Stimulated activated CD8-positive, alpha-beta memory T cell treated with anti-CD3 and anti-CD28 coated beads, Interleukin-12 subunit alpha, Interleukin-12 subunit beta, amount 100 ng/mL, for 1 hour (primary cell): ENCODE results near the gene HABP2.

ENCODE experiments used
- DNase-seq: peaks from one replicate; pipeline ENCODE4 v3.0.0-alpha.2; 2020; ENCODE audit warnings: low read depth

Gene HABP2

DNA sequence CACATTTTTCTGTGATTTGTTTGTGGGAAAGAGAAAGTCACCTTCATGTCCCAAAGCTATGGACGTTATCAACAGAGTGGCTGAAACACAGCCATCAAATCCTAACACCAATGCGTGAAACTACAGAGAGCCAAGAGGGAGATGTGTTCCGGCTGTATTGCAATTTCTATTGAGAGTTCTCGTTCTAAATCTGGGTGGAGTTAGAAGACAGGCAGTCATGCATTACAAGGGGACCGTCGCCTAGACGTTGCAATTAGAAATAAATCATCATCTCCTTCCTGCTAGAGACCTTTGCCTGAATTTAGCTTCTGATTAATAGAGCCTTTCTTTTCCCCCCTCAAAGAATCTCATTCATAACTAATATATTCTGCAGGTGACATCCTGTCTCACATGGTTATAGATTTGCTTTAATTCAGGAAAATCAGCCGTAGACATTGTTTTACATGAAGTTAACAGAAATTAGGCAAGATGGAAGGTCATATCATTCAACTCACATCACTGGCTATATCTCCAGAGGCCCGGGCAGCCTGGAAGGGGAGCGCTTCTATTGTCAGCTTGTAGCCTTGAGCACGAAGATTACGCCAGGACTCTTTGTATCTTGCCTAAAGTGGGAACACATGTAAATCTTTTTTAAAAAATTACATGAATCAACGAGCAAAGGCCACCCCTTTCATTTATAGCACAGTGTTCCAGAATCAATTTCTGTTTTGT is 52.6 kb downstream of the HABP2 start:
- DNase-seq: no peak

DNA sequence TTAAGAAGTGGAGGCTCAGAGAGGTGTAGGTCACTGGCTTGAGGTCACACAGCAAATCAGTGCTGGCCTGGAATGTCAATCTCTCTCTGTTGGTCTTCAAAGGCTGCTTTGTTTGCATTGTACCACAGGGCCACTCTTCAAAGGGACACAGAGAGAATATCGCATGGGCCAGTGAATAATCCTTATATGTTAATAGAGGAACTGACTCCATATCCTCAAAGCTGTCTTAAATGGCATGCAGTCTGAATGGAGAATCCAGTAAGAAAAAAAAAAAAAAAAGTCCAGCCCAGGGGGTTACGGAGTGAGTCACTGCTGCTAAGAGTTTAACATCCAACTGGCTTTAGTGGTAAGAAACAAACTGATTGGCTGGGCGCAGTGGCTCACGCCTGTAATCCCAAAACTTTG is 56.9 kb downstream of the HABP2 start:
- no peak for DNase-seq

DNA sequence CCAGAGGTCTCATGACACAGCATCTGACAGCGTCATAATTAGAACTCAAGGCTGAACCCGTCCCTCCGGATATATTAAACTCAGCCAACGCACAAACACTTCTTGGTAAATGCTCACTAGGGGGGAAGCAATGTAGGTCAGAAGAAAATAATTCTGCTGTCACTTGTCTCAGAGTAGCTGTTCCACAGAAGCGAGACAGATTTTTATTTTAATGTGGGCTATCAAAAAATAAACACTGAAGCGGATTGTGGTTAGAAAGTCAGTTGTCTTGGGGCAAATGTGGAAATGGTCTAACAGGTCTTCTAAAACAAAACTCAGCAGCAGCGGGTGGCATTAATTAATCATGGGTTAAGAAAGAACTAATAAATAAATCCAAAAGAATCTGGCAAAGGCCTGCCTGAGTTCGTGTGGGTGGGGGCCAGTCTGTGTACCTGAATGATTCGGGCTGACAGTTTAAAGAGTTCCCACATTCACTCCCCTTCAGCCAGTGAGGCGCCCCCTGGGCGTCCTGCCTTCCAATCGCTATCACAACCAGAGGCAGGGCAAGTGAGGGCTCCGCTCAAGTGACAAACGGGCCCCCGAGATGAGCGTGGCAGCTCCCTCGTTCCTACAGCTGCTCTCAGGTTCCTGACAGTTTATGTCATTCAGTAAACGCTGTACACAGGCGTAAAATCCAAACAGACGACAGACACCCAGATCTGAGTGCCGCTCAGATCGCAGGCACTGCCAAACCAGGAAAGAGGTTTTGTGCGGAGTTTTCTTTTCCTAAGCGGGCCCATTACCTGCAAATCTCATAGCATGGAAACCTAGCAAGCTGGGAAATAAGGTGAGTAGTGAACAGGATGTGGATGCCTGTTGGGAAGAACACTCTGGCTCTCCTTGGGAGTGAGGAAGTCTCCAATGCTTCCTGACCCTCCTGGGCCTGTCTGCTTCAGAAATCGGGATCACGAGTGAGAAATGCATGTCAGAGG is 58.1 kb downstream of the HABP2 start:
- DNase-seq: no peak

DNA sequence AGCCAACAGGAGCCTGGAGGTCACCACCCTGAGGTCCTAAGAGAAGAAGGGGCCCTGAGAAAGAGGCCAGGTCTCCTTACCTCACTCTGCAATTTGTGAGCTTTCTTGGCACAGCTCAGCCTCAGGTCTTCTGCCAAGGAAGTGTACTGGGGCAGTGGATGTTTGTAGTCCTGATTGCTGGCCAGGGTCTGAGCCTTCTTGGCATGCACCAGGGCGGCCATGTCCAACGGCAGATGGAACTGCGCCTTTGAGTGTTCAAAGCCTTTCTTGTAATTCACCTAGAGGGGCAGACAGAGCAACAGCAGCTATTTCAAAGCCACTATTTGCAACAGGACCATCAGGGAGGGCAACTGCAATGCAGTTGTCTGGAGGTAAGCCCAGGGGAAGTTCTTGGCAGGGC is 59.3 kb downstream of the HABP2 start:
- DNase-seq: no peak

DNA sequence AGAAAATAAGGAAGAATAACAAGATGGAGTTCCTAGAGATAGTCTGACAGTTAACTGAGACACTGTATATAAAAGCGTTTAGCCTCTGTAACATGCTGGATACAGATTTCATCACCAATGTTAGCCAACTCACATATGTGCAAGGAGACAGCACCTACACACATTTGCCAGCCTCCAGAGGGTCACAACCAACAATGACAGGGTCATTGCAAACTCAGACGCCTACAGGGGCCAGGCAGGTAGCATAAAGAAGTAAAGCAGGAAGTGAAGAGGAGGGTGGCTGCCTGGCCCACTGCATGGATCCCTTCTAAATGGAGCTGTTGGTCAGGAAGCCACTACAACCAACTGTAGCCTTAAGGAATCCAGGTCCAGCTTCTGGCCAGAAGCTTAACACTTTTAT is 60.6 kb downstream of the HABP2 start:
- no peak for DNase-seq

DNA sequence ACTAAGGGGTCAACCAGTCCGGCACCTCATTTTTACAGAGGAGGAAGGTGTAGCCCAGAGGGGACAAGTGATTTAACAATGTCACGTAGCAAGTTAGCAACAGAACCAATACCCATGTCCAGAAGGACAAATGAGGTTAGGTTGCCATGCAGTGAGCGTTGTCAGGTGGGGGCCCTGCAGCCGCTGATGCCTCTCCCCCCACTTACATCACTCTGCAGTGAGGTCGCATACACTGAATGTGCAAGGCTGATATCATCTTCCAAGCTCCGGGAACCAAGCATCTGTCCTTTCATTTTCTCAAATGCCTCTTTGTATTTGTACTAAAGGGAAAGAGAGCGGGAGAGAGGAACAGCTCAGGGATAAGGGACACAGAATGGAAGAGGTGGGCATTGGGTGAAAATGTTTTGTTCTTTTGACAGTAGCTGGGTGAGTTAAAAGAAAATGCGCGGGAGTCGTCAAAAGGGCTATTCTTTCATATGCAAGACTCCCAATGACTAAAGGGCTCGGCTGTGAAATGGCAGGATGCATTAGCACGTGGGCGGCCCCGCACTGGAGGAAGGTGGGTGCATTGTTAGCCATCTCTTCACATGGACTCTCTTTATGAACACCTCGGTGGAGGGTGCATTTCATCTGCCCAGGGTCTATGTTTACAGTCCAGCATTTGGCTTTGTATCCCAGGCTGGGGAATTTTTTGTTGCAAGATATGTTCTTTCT is 61.3 kb downstream of the HABP2 start:
- no peak for DNase-seq

DNA sequence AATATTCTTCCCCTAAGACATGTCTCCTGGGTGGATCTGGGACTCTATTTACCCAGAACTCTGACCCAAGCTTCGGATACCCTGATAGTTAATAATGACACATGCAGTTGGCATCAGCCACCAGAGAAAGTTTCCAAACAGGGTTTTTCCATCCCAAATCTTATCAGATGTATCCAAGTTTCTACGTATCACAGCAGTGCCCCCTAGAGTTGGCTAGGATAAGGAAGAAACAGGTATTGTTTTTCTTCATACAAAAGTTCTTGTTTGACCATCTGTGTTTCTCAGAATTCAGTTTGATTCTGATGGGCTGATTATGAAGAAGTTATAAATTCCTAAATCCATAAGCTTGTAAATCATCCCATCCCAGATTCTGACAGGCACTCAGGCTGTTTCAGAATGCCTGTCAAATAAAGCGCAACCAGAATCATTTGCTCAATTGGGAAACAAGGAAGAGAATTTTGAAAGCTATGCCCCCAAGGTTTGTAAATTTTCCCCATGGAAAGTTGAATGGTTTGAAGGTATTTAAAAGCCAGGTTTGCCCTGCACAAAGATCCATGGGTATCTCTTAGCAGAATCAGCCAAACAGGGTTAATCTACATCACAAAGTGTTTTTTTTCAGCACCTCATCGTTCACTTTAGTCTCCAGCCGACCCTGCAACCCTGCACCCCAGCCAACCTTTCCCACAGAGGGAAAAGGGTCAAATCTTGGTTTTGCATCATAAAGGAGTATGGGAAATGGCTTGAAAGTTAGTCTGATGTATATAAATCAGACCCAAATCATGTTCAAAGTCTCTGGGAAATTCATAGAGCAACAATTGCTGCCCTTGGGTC is 63.6 kb downstream of the HABP2 start:
- no peak for DNase-seq

DNA sequence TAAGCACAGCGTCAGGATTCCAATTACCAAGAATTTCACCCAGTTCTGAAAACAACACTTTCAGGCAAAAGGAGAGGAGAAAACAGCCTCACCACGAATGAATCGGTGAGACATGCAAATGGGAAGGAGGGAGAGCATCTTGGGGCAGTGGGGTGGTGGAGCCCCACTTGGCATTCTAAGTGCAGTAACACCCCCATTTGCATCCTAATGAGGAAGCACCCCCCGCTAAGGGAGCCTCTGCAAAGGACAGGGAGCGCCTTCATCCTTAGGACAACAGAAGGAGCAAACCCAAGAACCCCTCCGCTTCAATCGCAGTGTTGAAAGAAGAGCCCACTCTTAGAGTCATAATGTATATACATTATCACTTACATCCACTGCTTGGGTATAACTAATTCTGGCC is 64.2 kb downstream of the HABP2 start:
- DNase-seq: no peak

DNA sequence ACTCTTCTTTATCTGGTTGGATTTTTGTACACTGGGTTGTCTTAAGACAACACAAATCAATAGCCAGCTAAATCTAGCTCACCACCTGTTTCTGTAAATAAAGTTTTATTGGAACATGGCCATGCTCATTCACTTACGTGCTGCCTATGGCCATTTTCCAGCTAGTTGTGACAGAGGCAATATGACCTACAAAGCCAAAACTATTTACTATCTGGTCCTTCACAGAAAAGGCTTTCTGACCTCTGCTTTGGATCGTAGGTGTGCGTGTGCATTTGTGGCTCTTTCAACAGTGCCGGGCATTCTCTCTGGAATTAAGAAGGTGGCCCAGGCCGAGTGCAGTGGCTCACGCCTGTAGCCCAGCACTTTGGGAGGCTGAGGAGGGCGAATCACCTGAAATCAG is 65.5 kb downstream of the HABP2 start:
- no peak for DNase-seq

DNA sequence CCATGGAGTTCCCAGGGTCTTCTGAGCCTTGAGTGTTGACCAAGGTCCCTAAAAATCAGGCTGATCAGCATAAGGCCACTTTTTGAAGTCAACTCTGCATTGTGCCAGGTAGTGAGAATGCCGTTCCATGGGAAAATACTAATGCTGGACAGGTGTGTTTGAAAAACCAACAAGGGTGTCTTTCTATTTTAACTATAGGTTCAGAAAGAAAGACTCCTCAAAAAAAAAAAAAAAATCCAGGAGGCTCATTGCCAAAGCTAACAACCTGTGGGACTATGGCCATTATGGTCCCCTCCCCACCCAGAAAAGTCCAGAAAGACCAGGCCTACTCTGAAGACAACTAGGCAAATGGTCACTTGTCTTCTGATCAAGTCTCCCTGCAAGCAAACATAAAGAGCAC is 66.5 kb downstream of the HABP2 start:
- DNase-seq: no peak

DNA sequence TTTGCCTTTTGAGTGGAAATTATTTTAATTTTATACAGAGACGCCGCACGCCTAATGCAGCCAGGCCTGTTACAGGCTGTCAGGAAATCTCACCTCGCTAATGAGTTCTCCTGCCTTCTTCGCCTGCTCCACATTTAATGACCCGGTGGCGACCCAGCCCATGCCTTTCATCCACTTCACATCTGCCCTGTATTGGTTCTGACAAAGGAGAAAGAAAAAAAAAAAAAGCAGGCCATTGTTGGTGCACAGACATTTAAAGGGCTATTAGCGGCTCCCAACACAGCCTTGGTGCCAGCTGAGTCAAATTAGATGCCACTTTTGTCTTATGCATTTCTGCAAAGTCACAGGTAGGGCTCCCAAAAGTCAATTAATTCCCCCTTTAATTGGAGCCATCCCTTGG is 67.7 kb downstream of the HABP2 start:
- no peak for DNase-seq

DNA sequence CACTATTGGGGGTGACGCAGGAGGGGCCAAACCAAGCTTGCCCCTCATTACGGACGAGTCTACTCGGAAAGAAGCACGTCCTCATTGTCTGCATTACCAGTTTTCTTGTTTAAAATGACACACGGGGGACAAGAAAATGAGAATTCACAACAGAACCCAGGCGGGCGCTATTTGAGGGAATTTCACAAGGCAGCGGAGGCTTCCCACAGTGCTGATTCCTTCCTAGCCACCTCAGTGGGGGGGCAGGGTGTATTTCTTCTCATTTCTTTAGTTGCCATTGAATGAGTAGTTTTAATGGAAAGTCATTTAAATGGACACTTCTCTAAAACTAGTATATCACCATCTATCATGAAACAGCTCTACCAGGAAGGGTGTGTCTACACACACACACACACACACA is 68.1 kb downstream of the HABP2 start:
- no peak for DNase-seq

DNA sequence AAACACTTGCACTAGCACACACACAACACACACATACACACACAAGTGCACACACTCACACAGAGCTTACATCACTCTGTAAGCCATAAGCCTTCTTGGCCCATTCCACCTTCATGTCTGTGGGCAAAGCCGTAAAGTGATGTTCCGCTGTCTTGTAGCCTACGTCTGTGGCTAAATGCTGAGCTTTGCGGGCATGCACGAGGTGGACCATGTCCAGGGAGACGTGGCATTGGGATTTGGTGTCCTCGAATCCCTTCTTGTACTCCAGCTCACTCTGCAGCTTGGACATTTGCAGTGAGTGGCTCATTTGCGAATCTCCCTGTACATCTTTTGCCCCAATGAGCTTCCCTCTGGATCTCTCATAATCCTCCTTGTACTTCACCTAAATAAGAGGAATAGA is 68.9 kb downstream of the HABP2 start:
- no peak for DNase-seq

DNA sequence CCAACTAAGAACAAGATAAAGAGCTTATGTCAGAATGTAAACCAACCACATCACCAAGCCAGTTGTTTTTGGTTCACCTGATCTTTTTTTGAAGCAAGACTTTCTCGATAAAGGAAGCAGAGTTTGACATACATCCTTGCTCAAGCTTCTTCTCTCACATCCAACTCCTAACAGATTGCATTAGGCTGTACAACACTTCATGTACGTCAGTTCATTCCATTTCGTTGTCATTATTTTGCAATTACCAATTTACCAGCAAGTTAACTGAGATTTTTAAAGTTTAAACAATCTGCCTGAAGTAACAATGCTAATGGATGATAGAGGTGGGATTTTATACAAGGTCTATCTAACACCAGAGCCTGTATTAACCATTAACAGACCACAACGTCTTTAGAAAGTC is 70.0 kb downstream of the HABP2 start:
- DNase-seq: no peak

DNA sequence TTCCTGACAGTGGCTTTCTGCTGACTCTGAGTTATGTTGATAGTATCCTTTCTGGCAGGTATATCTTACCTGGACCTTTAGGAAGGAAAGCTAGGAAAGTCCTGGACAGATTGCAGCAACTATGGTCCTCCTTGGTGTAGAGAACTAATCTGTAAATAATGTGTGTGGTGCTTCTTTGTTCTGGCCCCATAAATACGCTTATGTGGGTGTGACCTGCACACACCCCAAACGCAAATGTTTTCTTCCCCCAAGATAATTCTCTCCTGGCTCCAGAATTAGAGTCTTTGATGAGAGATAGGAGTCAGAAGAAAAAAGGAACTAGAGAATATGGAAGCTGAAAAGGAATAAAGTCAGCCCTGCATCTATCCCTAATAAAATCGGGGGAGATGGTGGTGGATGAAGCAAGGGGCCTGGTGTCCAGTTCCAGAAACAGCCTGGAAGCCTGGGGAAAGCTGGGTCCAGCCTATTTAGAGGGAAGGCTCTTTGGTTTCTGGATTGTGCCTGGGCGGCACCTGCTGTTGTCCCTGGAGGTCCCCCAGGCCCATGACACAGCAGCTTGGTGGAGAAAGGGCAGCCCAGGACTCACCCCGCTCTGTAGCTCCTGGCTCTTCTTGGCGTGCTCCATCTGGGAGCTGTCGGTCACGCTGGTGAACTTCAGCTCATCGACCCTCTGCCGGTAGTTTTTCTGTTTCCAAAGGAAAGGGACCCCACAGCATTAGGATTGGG is 72.8 kb downstream of the HABP2 start:
- DNase-seq: no peak

DNA sequence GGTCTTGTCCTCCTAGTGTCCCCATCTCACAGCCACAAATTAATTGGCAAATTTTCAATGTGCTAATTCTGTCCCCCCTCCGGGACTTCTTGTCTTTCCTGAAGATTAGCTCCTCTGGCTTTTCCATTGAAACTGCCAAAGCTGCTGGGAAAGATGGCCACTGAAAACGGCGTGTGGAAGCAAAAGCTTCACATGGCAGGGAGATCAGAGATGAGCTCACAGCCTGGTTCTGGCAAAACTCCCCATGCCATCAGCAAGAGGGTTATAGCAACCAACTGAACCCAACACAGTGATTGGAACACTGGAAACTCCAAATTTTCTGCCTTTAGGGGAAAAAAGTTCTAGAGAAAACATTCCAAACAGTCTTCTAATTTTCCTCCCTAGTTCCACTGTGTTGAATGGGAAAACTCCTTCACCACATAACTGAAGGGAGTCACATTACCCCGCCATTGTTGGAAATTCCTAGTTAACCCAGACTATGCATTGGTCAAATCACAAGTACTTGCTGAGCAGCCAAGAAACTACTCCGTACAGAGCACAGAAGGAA is 74.0 kb downstream of the HABP2 start:
- DNase-seq: no peak

DNA sequence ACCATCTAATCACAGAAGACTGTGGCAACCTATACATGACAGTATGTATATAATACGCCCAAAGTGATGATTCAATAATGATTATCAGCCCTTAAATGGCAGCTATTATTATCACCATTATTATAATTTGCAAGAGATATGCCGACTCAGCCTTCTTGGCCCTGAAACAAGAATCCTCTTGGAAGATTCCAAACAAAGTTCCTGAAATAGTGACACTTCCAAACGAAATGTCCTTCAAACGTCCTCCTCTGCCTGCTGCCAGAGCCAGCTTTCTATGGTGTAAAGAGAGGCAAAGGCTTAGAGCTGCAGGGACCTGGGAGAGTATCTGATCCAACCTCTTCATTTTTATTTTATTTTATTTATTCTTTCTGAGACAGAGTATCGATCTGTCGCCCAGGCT is 75.0 kb downstream of the HABP2 start:
- DNase-seq: no peak

DNA sequence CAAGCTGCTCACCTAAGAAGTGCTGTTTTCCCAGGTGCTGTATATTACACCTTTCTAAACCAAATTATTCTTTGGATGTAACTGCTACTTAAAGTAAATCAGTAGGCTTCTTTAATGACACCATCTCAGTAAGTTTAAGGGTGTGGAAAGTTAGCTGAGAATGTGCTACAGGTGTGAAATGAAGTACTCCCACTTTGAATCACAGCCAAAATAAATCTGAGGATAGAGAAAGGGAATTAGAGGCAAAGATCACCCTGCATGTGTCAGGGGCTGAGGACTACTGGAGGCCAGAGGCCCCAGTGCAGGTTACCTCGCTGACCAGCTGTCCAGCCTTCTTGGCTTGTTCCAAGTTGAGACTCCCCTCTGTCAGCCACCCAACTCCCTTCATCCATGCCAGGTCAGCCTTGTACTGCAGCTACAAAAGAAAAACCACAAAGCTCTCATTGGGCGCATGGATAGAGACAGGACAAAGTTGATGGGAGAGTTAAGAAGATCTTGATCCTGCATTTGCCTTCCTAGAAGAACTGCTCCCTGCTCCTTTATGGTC is 75.8 kb downstream of the HABP2 start:
- DNase-seq: no peak

DNA sequence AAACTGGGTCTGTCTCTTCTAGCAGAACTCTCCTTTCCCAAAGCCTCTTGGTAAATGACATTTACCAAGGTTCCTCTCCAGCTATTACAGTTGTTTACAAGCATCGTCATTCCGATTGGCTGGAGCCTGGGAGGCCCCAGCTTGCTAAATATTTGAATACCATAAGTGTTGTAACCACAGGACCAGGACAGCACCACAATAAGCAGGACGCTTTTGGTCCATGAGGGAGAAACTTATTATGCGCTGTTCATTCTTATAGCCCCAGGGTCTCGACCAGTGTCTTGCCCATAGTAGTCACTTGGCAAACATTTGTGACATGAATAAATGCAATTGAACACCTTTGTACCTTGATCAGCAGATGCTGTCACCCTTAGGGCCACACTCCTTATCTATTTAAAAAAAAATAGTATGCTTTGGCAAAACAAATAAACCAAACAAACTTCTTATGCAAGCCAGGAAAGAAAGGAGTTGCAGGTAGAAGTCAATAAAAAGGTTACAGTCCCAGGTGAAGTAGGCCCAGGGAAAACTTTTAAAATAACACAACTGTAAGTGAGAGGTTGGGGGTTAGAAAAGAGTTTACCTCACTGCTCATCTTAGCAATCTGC is 78.2 kb downstream of the HABP2 start:
- DNase-seq: no peak

DNA sequence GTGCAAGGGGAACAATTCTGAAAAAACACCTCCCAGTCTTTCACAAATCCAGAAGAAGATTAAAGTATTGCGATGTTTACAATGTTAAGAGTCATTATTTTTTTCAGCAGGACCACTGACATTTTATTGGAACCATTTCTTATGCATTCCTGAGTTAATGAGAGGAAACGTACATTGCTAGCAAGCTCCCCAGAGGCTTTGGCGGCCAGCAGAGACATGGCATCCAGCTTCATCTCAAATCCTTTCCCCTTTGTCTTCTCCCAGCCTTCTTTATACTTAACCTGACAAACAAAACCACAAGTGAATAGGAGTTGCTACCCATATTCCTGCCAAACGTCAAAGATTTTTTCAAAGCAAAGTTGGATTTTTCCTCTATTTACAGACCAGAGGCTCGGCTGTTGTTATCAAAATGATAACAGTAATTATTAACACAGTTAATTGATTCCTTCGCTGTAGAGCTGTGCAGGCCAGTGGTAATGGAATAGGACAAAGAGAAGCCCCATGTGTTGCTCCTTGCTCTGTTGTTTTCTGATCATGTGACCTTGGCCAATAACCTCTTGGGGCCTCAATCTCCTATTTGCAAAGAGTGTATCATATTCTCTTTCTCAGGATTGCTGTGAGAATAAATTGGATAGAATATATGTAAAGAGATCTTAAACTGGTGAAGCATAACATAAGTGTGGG is 79.0 kb downstream of the HABP2 start:
- no peak for DNase-seq
